Endothelial cell of umbilical vein (primary cell): ENCODE measurements around the gene SLC9A1.

Experiments used
- FOS ChIP-seq: IDR thresholded peaks from 2 replicates; pipeline ENCODE4 v1.6.1; 2011; ENCODE audit warnings: mild to moderate bottlenecking, low read length, moderate library complexity, borderline replicate concordance; ENCODE audit not compliant: insufficient read depth
- POLR2A ChIP-seq: IDR thresholded peaks from 2 replicates; pipeline ENCODE4 v1.6.1; 2012; ENCODE audit warnings: low read depth, mild to moderate bottlenecking, control low read depth, low read length
- POLR2AphosphoS5 ChIP-seq: IDR thresholded peaks from 2 replicates; pipeline ENCODE4 v1.6.1; 2012; ENCODE audit warnings: low read depth, mild to moderate bottlenecking, control low read depth, low read length, moderate library complexity; ENCODE audit not compliant: insufficient read depth
- TF ChIP-seq, protein P1 (sequence below), 2 donors: IDR thresholded peaks; 1 replicate in 1 of 2; 2 replicates in 1 of 2; pipeline ENCODE4 v1.5.1; 2011; ENCODE audit warnings: low read length in 2 of 2, mild to moderate bottlenecking in 2 of 2, moderate library complexity in 2 of 2, control low read depth in 1 of 2, inconsistent platforms in 1 of 2, low read depth in 1 of 2; ENCODE audit not compliant: insufficient read depth in 1 of 2; ENCODE audit errors: extremely low read depth in 1 of 2
- TF ChIP-seq, protein P2 (sequence below): IDR thresholded peaks from 2 replicates; pipeline ENCODE4 v1.6.1; 2011; ENCODE audit not compliant: insufficient read depth, insufficient read length

DNA sequence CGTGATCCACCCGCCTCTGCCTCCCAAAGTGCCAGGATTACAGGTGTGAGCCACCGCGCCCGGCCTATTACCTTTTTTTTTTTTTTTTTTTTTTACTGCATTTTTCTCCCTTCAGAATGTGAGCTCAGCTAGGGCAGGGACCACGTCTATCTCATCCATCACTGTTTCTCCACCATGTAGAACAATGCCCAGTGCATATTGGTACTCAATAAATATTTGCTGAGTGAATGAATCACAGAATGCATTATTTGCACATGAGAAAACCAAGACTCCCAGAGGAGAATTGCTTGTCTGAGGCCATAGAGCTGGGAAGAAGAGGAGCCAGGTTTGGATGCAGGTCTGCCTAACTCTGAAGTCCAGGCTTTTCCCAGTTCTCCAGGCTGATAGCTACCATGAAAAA is 8.2 kb upstream of the SLC9A1 start:
- TF ChIP-seq, protein P1, sequence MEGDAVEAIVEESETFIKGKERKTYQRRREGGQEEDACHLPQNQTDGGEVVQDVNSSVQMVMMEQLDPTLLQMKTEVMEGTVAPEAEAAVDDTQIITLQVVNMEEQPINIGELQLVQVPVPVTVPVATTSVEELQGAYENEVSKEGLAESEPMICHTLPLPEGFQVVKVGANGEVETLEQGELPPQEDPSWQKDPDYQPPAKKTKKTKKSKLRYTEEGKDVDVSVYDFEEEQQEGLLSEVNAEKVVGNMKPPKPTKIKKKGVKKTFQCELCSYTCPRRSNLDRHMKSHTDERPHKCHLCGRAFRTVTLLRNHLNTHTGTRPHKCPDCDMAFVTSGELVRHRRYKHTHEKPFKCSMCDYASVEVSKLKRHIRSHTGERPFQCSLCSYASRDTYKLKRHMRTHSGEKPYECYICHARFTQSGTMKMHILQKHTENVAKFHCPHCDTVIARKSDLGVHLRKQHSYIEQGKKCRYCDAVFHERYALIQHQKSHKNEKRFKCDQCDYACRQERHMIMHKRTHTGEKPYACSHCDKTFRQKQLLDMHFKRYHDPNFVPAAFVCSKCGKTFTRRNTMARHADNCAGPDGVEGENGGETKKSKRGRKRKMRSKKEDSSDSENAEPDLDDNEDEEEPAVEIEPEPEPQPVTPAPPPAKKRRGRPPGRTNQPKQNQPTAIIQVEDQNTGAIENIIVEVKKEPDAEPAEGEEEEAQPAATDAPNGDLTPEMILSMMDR (IDR thresholded peaks at IDR 0.05; ENCODE audit: extremely low read depth in 1 of 2, insufficient read depth in 1 of 2, low read depth in 1 of 2, low read length in 2 of 2): no peak
- TF ChIP-seq FOS (no peak), POLR2AphosphoS5 (no peak), POLR2A (no peak)
- TF ChIP-seq, protein P2, sequence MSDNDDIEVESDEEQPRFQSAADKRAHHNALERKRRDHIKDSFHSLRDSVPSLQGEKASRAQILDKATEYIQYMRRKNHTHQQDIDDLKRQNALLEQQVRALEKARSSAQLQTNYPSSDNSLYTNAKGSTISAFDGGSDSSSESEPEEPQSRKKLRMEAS: no peak
